Gastrocnemius medialis (tissue), 4 donors: ENCODE data around the gene RALGAPA1.

Experiments
- POLR2A ChIP-seq, 2 donors: fragments of 450-650 bp; IDR thresholded peaks; one replicate each; pipeline ENCODE4 v1.6.1; 2017; ENCODE audit warnings: antibody characterized with exemption in 2 of 2, mild to moderate bottlenecking in 2 of 2, moderate library complexity in 2 of 2
- TF ChIP-seq, protein P1 (sequence below), 5 experiments: fragments of 450-650 bp in 3 of 5; fragments of 200-600 bp in 2 of 5; sonication (generic) in 2 of 5; IDR thresholded peaks in 4 of 5; conservative IDR thresholded peaks in 1 of 5; 1 replicate in 4 of 5; 2 replicates in 1 of 5; pipeline ENCODE4 v1.5.1; 2016 to 2019; ENCODE audit warnings: antibody characterized with exemption in 5 of 5, mild to moderate bottlenecking in 3 of 5, moderate library complexity in 3 of 5

DNA sequence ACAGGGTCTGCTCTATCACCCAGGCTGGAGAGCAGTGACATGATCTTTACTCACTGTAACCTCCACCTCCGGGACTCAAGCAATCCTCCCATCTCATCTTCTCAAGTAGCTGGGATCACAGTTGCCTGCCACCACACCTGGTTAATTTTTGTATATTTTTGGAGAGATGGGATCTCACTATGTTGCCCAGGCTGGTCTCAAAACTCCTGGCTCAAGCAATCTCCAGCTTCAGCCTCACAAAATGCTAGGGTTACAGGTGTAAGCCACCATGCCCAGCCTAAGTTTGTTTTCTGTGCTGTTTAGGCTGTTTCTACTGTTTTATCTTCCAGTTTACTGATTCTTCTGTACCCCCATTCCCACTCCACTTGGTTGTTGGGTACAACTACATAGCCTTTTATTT is 208.8 kb downstream of the RALGAPA1 start:
- TF ChIP-seq, protein P1, sequence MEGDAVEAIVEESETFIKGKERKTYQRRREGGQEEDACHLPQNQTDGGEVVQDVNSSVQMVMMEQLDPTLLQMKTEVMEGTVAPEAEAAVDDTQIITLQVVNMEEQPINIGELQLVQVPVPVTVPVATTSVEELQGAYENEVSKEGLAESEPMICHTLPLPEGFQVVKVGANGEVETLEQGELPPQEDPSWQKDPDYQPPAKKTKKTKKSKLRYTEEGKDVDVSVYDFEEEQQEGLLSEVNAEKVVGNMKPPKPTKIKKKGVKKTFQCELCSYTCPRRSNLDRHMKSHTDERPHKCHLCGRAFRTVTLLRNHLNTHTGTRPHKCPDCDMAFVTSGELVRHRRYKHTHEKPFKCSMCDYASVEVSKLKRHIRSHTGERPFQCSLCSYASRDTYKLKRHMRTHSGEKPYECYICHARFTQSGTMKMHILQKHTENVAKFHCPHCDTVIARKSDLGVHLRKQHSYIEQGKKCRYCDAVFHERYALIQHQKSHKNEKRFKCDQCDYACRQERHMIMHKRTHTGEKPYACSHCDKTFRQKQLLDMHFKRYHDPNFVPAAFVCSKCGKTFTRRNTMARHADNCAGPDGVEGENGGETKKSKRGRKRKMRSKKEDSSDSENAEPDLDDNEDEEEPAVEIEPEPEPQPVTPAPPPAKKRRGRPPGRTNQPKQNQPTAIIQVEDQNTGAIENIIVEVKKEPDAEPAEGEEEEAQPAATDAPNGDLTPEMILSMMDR (IDR thresholded peaks at IDR 0.05 in 4 of 5, conservative IDR thresholded peaks at IDR 0.05 in 1 of 5), result no peak
- no peak for TF ChIP-seq POLR2A (IDR thresholded peaks at IDR 0.05)
